ENCODE measurements around the gene ST6GALNAC4. TPM values are rescaled to one million over a fixed set of nuclear protein-coding genes. Genes with fewer than 3 reads are reported as not detected.

ST6GALNAC4 gene
- total and polyA plus RNA-seq, 2 donors (not counting 1 experiment from before 2014, with no cell fraction given) = 80.5 to 199 TPM

DNA sequence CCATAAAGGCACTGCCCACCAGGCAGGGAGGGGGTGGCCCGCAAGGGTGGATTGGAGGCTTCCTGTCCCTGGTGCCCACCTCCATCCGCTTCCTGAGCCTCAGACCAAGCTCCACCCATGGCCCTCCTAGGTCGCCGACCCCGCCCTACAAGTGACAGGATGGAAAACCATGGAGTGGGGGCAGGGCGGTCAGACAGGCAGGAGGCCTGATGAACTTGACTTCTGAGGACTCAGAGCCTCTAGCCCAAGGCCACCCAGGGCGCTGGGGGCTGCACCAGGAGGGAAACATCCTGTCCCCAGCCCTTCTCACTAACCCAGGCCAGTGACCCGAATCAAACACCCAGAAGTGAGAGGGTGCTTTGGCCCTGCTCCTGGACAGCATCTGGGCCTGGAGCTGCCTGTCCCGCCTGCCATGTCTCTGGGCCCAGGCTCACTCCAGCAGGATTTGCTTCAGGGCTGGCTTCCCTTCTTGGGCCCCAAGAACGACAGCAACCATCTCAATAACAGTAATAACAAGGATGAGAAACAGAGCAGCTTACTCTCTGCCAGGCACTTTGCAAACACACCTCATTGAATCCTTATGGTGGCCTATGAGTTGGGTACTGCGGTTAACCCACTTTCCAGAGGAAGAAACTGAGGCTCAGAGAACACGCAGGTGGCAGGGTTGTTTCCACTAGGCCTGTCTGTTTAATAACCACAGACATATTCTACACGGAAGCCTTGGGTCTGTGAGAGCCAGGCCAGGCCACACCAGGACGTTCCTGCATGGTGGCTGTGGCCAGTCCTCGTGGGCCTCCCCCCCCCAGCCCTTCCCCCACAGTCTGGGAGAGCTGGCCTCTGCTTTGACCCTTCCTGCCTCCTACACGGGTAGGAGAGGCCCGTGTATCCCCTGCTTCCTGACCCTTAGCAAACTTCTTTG, 13.0 kb downstream of the ST6GALNAC4 start:
- no peaks in the 10 kb centered on the region for H3K9me3 ChIP-seq (ENCODE audit: control extremely low read depth in 1 of 3, control insufficient read depth in 2 of 3, insufficient read depth in 1 of 3, low read length in 2 of 3)
- H2AFZ ChIP-seq (ENCODE audit: insufficient read depth, low read depth, low read length, poor library complexity, severe bottlenecking) = peak overlapping the region; percentile 29
- no peaks in the 10 kb centered on the region for H3K27me3 ChIP-seq (replicated peaks in 1 of 4; ENCODE audit: control extremely low read depth in 1 of 4, control insufficient read depth in 3 of 4, insufficient read depth in 4 of 4, low read length in 3 of 4)
- H3K27me3 Mint-ChIP-seq = no peaks in the 10 kb centered on the region
- 18% methylated on average over 15 of the region's 17 CpGs for WGBS (ENCODE audit: insufficient coverage)
- peaks cover 61% of the 10 kb centered on the region for H3K4me1 Mint-ChIP-seq
- peaks cover 58 to 87% of the 10 kb centered on the region in 2 donors for H3K4me1 ChIP-seq (ENCODE audit: control insufficient read depth in 2 of 2, insufficient read depth in 2 of 2, low read length in 2 of 2)
- DNase-seq = peak; percentile 57
- peak; percentile 6 for ATAC-seq (ENCODE audit: low read depth)
- H3K36me3 ChIP-seq (replicated peaks in 1 of 2; ENCODE audit: control extremely low read depth in 1 of 2, control insufficient read depth in 1 of 2, extremely low read depth in 1 of 2, insufficient read depth in 2 of 2, low read length in 1 of 2) = peaks cover 0 to 14% of the 10 kb centered on the region in 2 experiments
- peak overlapping the region; percentile 100 for H3K27ac Mint-ChIP-seq
- no peaks in the 10 kb centered on the region for H3K9me3 Mint-ChIP-seq (ENCODE audit: insufficient read depth)
- POLR2A ChIA-PET = interaction anchor here (0.5 to 12.6 kb wide), 9 partner anchors 12 to 353 kb away, joined by 3 to 228 read pairs (median 3); partner anchors contain the start of gene ST6GALNAC4
- peak overlapping the region; percentile 96 to 100 for H3K27ac ChIP-seq (ENCODE audit: low read length in 2 of 2)
- peak overlapping the region in 4 of 5 experiments; percentile 27 to 63 (median 33) for H3K4me3 ChIP-seq (ENCODE audit: control extremely low read depth in 1 of 5, extremely low read depth in 1 of 5, insufficient read depth in 1 of 5, low read depth in 2 of 5, low read length in 4 of 5)
- no peak for TF ChIP-seq CTCF (IDR thresholded peaks at IDR 0.05)
- no peak for TF ChIP-seq EZH2 (IDR thresholded peaks at IDR 0.05; ENCODE audit: borderline replicate concordance, insufficient read depth, low read depth, low read length, poor library complexity, severe bottlenecking)
- H4K20me1 ChIP-seq (ENCODE audit: control insufficient read depth, insufficient read depth, low read length, poor library complexity, severe bottlenecking) = no peaks in the 10 kb centered on the region
- peak overlapping the region; percentile 92 for H3K4me3 Mint-ChIP-seq
- peak overlapping the region; percentile 92 for H3K4me2 ChIP-seq (replicated peaks; ENCODE audit: low read depth, low read length, poor library complexity, severe bottlenecking)
- intact Hi-C loops (cut with micrococcal nuclease) = loop anchor here (2.0 kb wide), 1 partner anchor 41 kb away; no protein-coding TSS in a partner anchor
- CTCF ChIA-PET = interaction anchor here (0.8 to 5.8 kb wide), 5 partner anchors 11 to 131 kb away, joined by 3 to 81 read pairs (median 4); partner anchors contain the start of genes CDK9 and ST6GALNAC4
- H3K9ac ChIP-seq (ENCODE audit: low read length) = peak overlapping the region; percentile 70
- H3K79me2 ChIP-seq (ENCODE audit: control insufficient read depth, insufficient read depth, low read length) = peaks cover 20% of the 10 kb centered on the region

Measured in B cell (primary cell).